ENCODE measurements around the gene CLDN22. TPM values are rescaled to one million over a fixed set of nuclear protein-coding genes. Genes with fewer than 3 reads are reported as not detected.

The CLDN22 gene
- total and polyA plus RNA-seq, 7 experiments from 2014 or later: not detected

- Histone ChIP-seq H3K36me3 (ENCODE audit: control insufficient read depth in 2 of 3, insufficient read depth in 3 of 3, low read length in 3 of 3) (no peaks in the 10 kb centered on the region), H3K4me3 (ENCODE audit: low read length) (no peak overlapping the region), H3K9me3 (ENCODE audit: control insufficient read depth in 2 of 3, low read length in 3 of 3) (no peaks in the 10 kb centered on the region), H3K4me1 (ENCODE audit: control insufficient read depth in 2 of 2, insufficient read depth in 2 of 2, low read length in 2 of 2) (no peaks in the 10 kb centered on the region), H3K27me3 (ENCODE audit: control insufficient read depth in 2 of 2, insufficient read depth in 2 of 2, low read length in 2 of 2) (no peaks in the 10 kb centered on the region), H3K27ac (ENCODE audit: low read depth, low read length) (no peak overlapping the region)
- intact Hi-C loops (cut with micrococcal nuclease): no loop called here
- H3K4me3 Mint-ChIP-seq: no peak overlapping the region
- ChIA-PET CTCF (no interaction called here), POLR2A (no interaction called here)
- no peaks in the 10 kb centered on the region for H3K4me1 Mint-ChIP-seq
- H3K36me3 Mint-ChIP-seq: peaks cover 0 to 18% (median 0%) of the 10 kb centered on the region in 5 donors
- H3K9me3 Mint-ChIP-seq: no peaks in the 10 kb centered on the region
- ATAC-seq: no peak
- H3K27me3 Mint-ChIP-seq: no peaks in the 10 kb centered on the region
- DNase-seq: no peak
- no peak overlapping the region for H3K27ac Mint-ChIP-seq
Observed at GRCh38 chr4:183300070-183300469, 20.0 kb downstream of the CLDN22 start.

- H3K4me1 ChIP-seq (ENCODE audit: control insufficient read depth in 2 of 2, insufficient read depth in 2 of 2, low read length in 2 of 2): no peaks in the 10 kb centered on the region
- no peaks in the 10 kb centered on the region for H3K9me3 Mint-ChIP-seq
- H3K36me3 Mint-ChIP-seq: peaks cover 0 to 21% (median 0%) of the 10 kb centered on the region in 5 donors
- no peaks in the 10 kb centered on the region for H3K36me3 ChIP-seq (ENCODE audit: control insufficient read depth in 2 of 3, insufficient read depth in 3 of 3, low read length in 3 of 3)
- ATAC-seq: no peak
- H3K4me3 Mint-ChIP-seq: no peak overlapping the region
- H3K4me1 Mint-ChIP-seq: no peaks in the 10 kb centered on the region
- no peaks in the 10 kb centered on the region for H3K27me3 Mint-ChIP-seq
- intact Hi-C loops (cut with micrococcal nuclease): no loop called here
- no peaks in the 10 kb centered on the region for H3K27me3 ChIP-seq (ENCODE audit: control insufficient read depth in 2 of 2, insufficient read depth in 2 of 2, low read length in 2 of 2)
- no peak for DNase-seq
- CTCF ChIA-PET: no interaction called here
- H3K27ac Mint-ChIP-seq: no peak overlapping the region
- POLR2A ChIA-PET: no interaction called here
- no peak overlapping the region for H3K27ac ChIP-seq (ENCODE audit: low read depth, low read length)
- no peaks in the 10 kb centered on the region for H3K9me3 ChIP-seq (ENCODE audit: control insufficient read depth in 2 of 3, low read length in 3 of 3)
- no peak overlapping the region for H3K4me3 ChIP-seq (ENCODE audit: low read length)
Observed at GRCh38 chr4:183299464-183299863, 20.6 kb downstream of the CLDN22 start.

- H3K4me1 Mint-ChIP-seq: no peaks in the 10 kb centered on the region
- Histone ChIP-seq H3K36me3 (ENCODE audit: control insufficient read depth in 2 of 3, insufficient read depth in 3 of 3, low read length in 3 of 3) (no peaks in the 10 kb centered on the region), H3K9me3 (ENCODE audit: control insufficient read depth in 2 of 3, low read length in 3 of 3) (no peaks in the 10 kb centered on the region), H3K27ac (ENCODE audit: low read depth, low read length) (no peak overlapping the region), H3K27me3 (ENCODE audit: control insufficient read depth in 2 of 2, insufficient read depth in 2 of 2, low read length in 2 of 2) (no peaks in the 10 kb centered on the region), H3K4me1 (ENCODE audit: control insufficient read depth in 2 of 2, insufficient read depth in 2 of 2, low read length in 2 of 2) (no peaks in the 10 kb centered on the region), H3K4me3 (ENCODE audit: low read length) (no peak overlapping the region)
- H3K9me3 Mint-ChIP-seq: no peaks in the 10 kb centered on the region
- peaks cover 0 to 26% (median 0%) of the 10 kb centered on the region in 5 donors for H3K36me3 Mint-ChIP-seq
- intact Hi-C loops (cut with micrococcal nuclease): no loop called here
- no peak for ATAC-seq
- H3K27ac Mint-ChIP-seq: no peak overlapping the region
- no peak overlapping the region for H3K4me3 Mint-ChIP-seq
- ChIA-PET POLR2A (interaction anchor here (0.7 kb wide), 1 partner anchor 1661 kb away, joined by 3 read pairs; no protein-coding TSS in a partner anchor), CTCF (no interaction called here)
- DNase-seq: no peak
- no peaks in the 10 kb centered on the region for H3K27me3 Mint-ChIP-seq
Observed at GRCh38 chr4:183297675-183298074, 22.4 kb downstream of the CLDN22 start.

DNA sequence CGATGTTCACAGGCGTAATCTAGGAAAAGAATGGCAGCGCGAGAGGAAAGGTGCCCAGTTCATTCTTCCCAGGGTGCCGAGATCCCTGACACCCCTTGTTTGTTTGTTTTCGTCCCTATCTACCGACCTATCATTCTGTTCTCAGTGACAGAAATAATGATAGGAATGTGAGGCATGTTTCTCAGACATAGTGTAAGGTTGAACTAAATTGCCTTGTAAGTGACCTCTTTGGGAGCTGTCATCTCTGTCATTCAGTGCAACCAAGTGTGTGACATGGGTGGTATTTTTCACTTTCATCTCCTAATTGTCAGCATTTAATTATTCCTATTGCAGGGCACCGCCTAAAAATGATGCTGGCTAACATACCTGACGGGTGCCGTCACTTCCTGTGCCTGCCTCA, 24.4 kb downstream of the CLDN22 start:
- Histone ChIP-seq H3K4me1 (ENCODE audit: control insufficient read depth in 2 of 2, insufficient read depth in 2 of 2, low read length in 2 of 2) (no peaks in the 10 kb centered on the region), H3K27me3 (ENCODE audit: control insufficient read depth in 2 of 2, insufficient read depth in 2 of 2, low read length in 2 of 2) (no peaks in the 10 kb centered on the region), H3K27ac (ENCODE audit: low read depth, low read length) (no peak overlapping the region), H3K9me3 (ENCODE audit: control insufficient read depth in 2 of 3, low read length in 3 of 3) (no peaks in the 10 kb centered on the region), H3K36me3 (ENCODE audit: control insufficient read depth in 2 of 3, insufficient read depth in 3 of 3, low read length in 3 of 3) (no peaks in the 10 kb centered on the region), H3K4me3 (ENCODE audit: low read length) (no peak overlapping the region)
- no peaks in the 10 kb centered on the region for H3K9me3 Mint-ChIP-seq
- no peaks in the 10 kb centered on the region for H3K27me3 Mint-ChIP-seq
- ChIA-PET CTCF (no interaction called here), POLR2A (no interaction called here)
- intact Hi-C loops (cut with micrococcal nuclease): no loop called here
- peaks cover 0 to 30% (median 5%) of the 10 kb centered on the region in 5 donors for H3K36me3 Mint-ChIP-seq
- H3K4me1 Mint-ChIP-seq: no peaks in the 10 kb centered on the region
- ATAC-seq (no peak), DNase-seq (no peak)
- no peak overlapping the region for H3K4me3 Mint-ChIP-seq
- no peak overlapping the region for H3K27ac Mint-ChIP-seq

DNA sequence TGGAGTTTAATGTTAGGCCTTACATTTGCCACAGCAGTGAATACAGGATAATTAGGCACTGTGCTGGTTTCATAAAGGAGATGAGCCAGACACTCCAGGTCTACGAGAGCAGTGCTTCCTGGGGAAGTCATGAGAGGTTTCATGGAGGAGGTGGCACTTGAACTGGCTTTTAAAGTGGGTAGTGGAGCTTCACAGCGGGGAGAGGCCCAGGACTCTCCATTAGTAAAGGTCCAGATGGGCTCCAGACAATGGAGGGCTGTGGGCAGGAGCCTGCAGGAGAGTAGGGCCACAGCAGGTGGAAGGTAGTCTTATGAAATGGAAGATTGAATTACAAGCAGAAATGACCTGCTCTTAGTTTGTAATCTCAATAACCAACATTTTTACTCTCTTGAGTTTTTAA, 29.0 kb downstream of the CLDN22 start:
- Mint-ChIP-seq H3K4me3 (no peak overlapping the region), H3K9me3 (no peaks in the 10 kb centered on the region), H3K27ac (no peak overlapping the region), H3K36me3 (peaks cover 0 to 31% (median 7%) of the 10 kb centered on the region in 5 donors), H3K27me3 (no peaks in the 10 kb centered on the region), H3K4me1 (no peaks in the 10 kb centered on the region)
- Histone ChIP-seq H3K4me3 (ENCODE audit: low read length) (no peak overlapping the region), H3K4me1 (ENCODE audit: control insufficient read depth in 2 of 2, insufficient read depth in 2 of 2, low read length in 2 of 2) (no peaks in the 10 kb centered on the region), H3K9me3 (ENCODE audit: control insufficient read depth in 2 of 3, low read length in 3 of 3) (no peaks in the 10 kb centered on the region), H3K36me3 (ENCODE audit: control insufficient read depth in 2 of 3, insufficient read depth in 3 of 3, low read length in 3 of 3) (no peaks in the 10 kb centered on the region), H3K27me3 (ENCODE audit: control insufficient read depth in 2 of 2, insufficient read depth in 2 of 2, low read length in 2 of 2) (no peaks in the 10 kb centered on the region), H3K27ac (ENCODE audit: low read depth, low read length) (no peak overlapping the region)
- ATAC-seq (no peak), DNase-seq (no peak)
- POLR2A ChIA-PET: interaction anchor here (0.9 kb wide), 1 partner anchor 10 kb away, joined by 3 read pairs; no protein-coding TSS in a partner anchor
- CTCF ChIA-PET: no interaction called here
- intact Hi-C loops (cut with micrococcal nuclease): no loop called here

- H3K9me3 ChIP-seq (ENCODE audit: control insufficient read depth in 2 of 3, low read length in 3 of 3): no peaks in the 10 kb centered on the region
- intact Hi-C loops (cut with micrococcal nuclease): no loop called here
- H3K27me3 ChIP-seq (ENCODE audit: control insufficient read depth in 2 of 2, insufficient read depth in 2 of 2, low read length in 2 of 2): no peaks in the 10 kb centered on the region
- ATAC-seq (no peak), DNase-seq (no peak)
- H3K36me3 Mint-ChIP-seq: peaks cover 0 to 33% (median 9%) of the 10 kb centered on the region in 5 donors
- POLR2A ChIA-PET: no interaction called here
- H3K27me3 Mint-ChIP-seq: no peaks in the 10 kb centered on the region
- no peak overlapping the region for H3K27ac Mint-ChIP-seq
- H3K4me3 ChIP-seq (ENCODE audit: low read length): no peak overlapping the region
- H3K9me3 Mint-ChIP-seq: no peaks in the 10 kb centered on the region
- no peaks in the 10 kb centered on the region for H3K4me1 Mint-ChIP-seq
- no peaks in the 10 kb centered on the region for H3K36me3 ChIP-seq (ENCODE audit: control insufficient read depth in 2 of 3, insufficient read depth in 3 of 3, low read length in 3 of 3)
- H3K4me1 ChIP-seq (ENCODE audit: control insufficient read depth in 2 of 2, insufficient read depth in 2 of 2, low read length in 2 of 2): no peaks in the 10 kb centered on the region
- H3K4me3 Mint-ChIP-seq: no peak overlapping the region
- H3K27ac ChIP-seq (ENCODE audit: low read depth, low read length): no peak overlapping the region
- CTCF ChIA-PET: interaction anchor here (0.7 kb wide), 1 partner anchor 27 kb away, joined by 4 read pairs; no protein-coding TSS in a partner anchor
Observed at GRCh38 chr4:183289688-183290087, 30.4 kb downstream of the CLDN22 start.

DNA sequence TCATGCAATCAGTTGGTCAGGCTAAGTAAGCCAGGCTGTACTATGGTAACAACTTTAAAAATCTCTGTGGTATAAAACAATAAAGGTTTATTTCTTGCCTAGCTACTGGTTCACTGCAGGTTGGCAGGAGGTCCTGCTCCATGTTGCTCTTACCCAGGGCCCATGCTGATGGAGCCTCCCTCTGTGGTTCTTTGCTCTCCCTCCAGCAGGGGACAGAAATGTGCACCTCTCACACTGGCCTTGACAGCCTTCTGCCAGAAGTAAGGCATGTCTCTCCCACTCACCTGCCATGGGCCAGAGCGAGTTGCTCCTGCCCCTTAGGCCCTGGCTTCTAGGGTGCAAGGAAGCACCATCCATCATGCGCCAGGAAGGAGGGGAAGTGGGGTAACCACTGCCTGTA, 31.1 kb downstream of the CLDN22 start:
- H3K27me3 ChIP-seq (ENCODE audit: control insufficient read depth in 2 of 2, insufficient read depth in 2 of 2, low read length in 2 of 2): no peaks in the 10 kb centered on the region
- ChIA-PET CTCF (interaction anchor here (0.7 kb wide), 1 partner anchor 26 kb away, joined by 4 read pairs; no protein-coding TSS in a partner anchor), POLR2A (no interaction called here)
- intact Hi-C loops (cut with micrococcal nuclease): no loop called here
- Mint-ChIP-seq H3K36me3 (peaks cover 0 to 40% (median 13%) of the 10 kb centered on the region in 5 donors), H3K27me3 (no peaks in the 10 kb centered on the region), H3K4me3 (no peak overlapping the region), H3K27ac (peak overlapping the region in 1 of 9 donors; percentile 23), H3K4me1 (no peaks in the 10 kb centered on the region), H3K9me3 (no peaks in the 10 kb centered on the region)
- H3K36me3 ChIP-seq (ENCODE audit: control insufficient read depth in 2 of 3, insufficient read depth in 3 of 3, low read length in 3 of 3): no peaks in the 10 kb centered on the region
- H3K9me3 ChIP-seq (ENCODE audit: control insufficient read depth in 2 of 3, low read length in 3 of 3): no peaks in the 10 kb centered on the region
- no peaks in the 10 kb centered on the region for H3K4me1 ChIP-seq (ENCODE audit: control insufficient read depth in 2 of 2, insufficient read depth in 2 of 2, low read length in 2 of 2)
- no peak overlapping the region for H3K27ac ChIP-seq (ENCODE audit: low read depth, low read length)
- H3K4me3 ChIP-seq (ENCODE audit: low read length): no peak overlapping the region
- DNase-seq (no peak), ATAC-seq (no peak)

Data from naive thymus-derived CD4-positive, alpha-beta T cell (primary cell).